ENCODE data around the gene KLHL41.
"Not testable (repeated sequence)": the region's sequence is repeated elsewhere in the genome, so short reads cannot be mapped to it uniquely, and the experiment has no call there.

KLHL41 gene

DNA sequence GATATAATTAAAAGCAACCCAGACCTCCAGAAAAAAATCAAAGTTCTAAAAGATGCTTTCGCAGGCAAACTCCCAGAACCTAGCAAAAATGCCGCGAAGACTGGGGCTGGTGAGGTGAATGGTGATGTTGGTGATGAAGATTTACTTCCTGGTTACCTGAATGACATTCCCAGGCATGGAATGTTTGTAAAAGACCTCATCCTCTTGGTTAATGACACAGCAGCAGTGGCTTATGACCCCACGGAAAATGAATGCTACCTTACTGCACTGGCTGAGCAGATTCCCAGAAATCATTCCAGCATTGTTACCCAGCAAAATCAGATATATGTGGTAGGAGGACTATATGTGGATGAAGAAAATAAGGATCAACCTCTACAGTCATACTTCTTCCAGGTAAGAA lies 994 bp downstream of the KLHL41 start:
- no peak for DNase-seq

DNA sequence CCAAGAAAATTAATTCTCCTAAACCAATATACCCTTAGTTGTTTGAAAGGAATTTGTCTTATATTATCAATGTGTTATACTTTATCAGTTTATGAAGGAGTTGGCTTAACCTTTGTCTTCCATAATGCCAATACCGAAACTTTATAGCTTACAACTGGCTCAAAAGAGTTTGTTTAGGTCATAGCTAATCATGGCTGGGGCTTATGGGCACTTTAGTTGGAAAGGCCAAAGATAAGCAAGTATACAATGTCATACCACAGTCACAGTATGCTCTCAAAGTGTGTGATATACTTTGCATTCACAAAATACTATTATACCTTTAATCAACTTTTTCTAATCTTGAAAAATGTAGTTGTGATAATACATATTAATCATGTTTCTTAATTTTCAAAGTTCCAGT lies 2.3 kb downstream of the KLHL41 start:
- no peak for DNase-seq

DNA sequence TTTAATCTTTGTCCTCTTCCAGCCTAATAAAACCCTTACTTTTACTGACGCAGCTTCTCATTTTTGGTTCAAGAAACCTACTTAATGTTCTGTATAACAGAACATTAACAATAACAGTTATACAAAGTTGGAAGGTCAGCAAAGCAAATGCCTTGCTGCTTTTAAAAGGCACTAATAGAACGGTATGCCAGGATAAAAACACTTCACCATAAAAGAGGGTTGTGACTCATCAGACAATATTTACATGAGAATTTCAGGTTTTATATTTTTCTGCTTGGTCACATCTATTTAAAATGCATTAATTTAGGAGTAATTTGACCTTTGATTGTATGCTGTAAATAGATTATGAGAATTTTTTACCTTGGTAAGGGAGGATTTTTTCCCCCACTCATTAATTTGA lies 3.0 kb downstream of the KLHL41 start:
- no peak for DNase-seq

DNA sequence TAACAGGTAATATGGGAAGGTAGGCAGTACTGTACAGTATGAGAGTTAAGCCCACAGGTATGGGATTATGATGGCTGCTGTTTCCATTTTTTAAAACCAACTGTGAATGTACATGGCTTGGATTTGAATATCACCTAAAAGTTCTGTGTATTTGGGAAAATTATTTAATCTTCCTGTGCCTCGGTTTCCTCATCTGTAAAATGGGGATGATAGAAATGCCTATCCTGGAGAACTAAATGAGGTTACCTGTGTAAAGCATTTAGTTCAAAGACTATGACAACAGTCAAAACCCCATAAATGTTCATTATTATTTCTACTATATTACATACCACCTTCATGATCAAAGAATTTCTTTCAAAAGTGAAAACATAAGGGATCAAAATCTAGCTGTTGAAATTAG lies 3.6 kb downstream of the KLHL41 start:
- no peak for DNase-seq

DNA sequence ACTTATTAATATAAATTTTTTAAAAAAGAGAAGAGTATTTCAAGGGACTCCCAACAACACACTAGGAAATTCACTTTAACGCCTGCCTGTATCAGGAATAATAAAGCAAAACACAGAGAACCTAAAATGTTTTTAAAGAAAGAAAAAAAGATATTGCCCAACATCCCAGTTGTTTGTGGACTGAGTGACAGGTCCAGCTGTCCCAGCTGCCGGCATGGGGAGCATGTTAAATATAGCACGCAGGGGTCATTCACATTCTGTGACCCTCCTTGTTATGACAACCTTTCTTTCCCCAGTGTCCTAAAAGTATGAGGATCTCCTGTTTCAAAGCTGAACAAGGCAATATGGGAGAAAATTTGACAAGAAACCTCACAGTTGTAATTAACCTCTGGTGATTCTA lies 4.4 kb downstream of the KLHL41 start:
- no peak for DNase-seq

DNA sequence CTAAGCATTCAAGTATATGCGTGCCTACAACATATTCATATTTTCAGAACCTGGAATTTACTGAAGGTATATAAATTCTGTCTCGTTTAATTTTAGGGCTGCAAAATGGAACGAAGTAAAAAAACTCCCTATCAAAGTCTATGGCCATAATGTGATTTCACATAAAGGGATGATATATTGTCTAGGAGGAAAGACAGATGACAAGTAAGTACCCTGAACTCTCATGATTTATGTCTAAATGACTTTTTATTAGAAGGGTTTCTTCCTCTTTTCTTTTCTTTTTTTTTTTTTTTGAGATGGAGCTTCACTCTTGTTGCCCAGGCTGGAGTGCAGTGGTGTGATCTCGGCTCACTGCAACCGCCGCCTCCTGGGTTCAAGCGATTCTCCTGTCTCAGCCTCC lies 5.3 kb downstream of the KLHL41 start:
- not testable (repeated sequence) for DNase-seq

DNA sequence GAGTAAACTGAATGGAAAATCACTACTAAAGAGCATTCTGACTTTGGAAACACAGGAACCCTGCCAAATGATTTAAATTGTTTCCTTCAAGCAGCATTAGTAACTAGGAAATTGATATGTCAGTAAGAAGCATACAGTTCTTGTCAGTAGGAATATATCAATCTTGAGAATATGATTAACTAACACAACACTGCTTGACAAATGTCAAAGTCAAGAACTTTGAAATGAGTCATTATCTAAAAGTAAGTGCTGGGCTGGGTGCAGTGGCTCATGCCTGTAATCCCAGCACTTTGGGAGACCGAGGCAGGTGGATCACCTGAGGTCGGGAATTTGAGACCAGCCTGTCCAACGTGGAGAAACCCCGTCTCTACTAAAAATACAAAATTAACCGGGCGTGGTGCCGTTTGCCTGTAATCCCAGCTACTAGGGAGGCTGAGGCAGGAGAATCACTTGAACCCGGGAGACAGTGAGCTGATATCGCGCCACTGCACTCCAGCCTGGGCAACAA lies 7.0 kb downstream of the KLHL41 start:
- not testable (repeated sequence) for DNase-seq

DNA sequence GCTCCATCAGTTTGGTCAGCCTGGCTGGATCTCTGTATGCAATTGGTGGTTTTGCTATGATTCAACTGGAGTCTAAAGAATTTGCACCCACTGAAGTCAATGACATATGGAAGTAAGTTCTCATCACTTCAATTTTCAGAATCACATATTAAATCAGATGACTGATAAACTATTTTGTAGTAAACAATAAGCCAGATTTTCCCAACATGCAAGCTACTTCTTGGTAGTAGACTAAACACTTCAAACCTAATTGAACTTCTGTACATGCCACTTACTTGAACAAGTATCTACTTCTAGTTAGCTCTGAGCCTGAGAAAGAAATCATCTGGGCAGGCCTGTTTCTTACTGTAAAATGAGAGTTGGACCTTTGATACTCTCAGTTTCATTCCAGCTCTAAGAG lies 11.4 kb downstream of the KLHL41 start:
- DNase-seq, result no peak

DNA sequence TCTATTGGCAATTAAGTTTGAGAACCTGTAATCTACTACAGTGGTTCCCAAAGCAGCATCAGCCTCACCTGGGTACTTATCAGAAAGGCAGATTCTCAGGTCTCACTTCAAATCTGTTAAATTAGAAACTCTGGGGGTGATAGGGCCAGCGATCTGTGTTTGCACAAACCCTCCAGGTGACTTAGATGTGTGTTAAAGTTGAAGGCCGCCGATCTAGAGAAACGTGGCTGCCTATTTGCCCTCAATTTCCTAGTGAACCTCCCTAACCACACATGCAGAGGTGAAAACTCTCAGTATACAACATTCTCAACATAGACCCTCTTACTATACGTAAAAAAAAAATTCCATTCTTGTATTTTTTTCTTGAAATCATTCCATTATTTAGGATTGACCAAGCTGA lies 14.2 kb downstream of the KLHL41 start:
- DNase-seq, result no peak

DNA sequence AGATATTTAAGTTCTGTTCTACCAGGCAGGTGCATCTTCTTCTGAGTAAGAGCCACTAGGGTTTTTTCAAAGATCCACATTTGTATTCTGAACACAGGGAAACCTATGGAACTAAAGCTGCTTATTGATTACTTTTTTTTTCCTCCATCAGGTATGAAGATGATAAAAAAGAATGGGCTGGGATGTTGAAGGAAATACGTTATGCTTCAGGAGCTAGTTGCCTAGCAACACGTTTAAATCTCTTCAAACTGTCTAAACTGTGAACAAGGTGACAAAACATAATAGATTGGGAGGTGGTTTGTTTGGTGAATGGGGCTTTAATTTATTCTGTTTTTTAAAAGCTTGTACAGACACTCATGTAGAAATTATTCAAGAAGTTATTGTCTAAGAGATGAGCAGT lies 15.9 kb downstream of the KLHL41 start:
- no peak for DNase-seq

DNA sequence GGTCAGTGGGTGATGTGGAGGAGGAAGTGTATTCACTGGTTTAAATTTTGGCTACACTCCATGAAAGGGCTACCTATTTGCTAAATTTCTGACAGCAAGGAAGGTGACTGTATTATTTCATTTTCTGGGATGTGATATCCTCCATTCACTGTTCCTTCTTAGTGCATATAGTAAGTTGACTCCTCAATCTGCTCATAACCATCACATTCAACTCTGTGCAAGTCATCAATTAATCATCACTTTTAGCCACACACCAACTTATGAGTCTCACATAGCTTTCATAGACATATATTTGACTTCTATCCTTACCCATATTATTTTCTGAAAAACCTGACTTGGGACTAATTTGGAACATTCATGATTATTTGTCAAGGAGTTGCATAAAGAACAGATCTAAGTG lies 16.9 kb downstream of the KLHL41 start:
- no peak for DNase-seq

DNA sequence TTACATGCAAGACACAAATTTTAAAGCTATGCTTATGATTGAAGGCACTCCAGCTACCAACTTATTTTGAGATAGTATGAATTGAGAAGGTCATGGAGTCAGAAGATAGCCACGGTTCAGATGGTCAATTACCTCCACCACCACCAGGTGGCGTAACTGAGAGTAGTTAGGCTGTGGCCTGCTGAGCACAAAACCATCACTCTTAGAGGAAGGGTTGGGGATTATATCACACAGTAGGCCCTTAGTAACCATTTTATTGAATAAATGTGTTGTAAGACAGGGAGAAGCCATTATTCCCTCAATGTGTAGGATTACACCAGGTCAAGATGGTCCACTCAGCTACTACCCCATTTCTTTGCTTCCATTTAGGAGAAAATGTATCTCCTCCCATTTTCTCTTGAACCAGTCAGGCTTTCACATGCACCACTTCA lies 18.8 kb downstream of the KLHL41 start:
- no peak for DNase-seq

DNA sequence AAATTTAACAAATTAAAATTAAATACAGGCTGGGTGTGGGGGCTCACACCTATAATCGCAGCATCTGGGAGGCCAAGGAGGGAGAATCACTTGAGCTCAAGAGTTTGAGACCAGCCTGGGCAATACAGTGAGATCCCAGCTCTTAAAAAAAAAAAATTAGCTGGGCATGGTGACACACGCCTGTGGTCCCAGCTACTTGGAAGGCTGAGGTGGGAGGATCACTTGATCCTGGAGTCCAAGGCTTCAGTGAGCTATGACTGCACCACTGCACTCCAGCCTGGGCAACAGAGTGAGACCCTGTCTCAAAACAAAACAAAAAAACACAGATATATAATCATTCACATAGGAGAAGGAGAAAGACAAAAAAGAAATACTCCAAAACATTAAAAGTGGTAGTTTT lies 30.0 kb downstream of the KLHL41 start:
- not testable (repeated sequence) for DNase-seq

DNA sequence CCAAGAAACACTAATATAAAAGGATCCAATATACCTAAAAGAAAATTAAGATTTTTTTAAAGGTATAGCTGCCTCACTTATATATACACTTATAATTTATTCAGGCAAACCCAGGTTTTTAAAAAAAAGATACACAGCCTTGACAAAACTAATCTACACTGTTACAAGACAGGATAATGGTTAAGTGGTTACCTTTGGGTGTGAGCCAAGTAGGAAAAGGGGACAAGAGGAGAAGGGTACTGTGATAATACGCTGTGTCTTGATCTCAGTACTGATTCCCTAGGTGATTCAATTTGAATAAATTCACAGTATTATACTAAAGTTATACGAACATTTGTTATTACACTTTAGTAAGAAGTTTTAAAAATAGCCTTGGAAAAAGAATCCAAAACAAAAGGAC lies 30.6 kb downstream of the KLHL41 start:
- DNase-seq, result no peak

DNA sequence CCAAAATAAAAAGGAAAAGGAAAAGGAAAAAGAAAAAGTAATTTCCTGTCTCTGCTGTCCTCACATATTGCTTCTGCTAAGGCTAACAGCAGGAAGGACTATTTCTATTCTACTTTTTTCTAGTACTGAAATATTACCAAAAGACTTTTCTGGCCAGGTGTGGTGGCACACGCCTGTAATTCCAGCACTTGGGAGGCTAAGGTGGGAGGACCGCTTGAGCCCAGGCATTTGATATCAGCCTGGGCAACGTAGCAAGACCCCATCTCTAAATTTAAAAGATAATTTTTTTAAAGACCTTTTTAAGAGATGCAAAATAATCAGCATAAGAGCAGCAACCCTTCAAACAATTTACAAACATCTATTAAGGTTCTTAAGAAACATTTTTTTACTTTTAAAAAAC lies 32.9 kb downstream of the KLHL41 start:
- DNase-seq, result no peak

DNA sequence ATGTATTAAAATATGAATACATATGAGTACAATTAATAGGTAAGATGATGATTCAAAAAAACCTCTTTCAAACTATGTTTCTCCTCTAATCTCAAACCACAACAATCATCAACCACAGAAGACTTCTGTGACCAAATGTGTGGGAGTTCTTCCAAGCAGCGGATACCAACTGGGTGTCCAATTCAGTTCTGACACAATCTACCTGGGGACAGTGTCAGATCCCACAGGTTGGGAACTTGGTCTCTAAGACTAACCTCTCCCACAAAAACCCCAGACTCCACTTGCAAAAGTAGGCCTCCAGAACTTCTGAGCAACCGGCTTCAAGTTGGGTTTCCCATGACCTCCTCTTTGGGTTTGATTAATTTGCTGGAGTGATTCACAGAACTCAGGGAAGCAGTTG lies 37.3 kb downstream of the KLHL41 start:
- DNase-seq, result no peak

DNA sequence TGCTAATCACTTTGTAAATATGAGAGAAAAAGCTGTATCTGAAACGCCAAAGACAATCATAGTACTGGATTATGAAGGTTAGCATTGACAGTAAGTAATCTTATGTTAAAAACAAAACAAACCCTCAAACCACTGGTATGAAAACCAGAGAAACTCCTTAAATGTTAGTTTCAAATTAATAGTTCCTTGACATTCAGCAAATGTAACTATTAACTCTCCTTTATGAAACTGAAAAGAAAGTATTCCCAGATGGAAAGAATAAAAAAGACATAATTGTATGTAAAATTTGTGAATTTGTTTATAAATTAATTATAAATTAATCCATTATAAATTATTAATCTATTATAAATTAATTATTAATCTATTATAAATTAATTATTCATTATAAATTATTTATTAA lies 51.9 kb downstream of the KLHL41 start:
- no peak for DNase-seq

DNA sequence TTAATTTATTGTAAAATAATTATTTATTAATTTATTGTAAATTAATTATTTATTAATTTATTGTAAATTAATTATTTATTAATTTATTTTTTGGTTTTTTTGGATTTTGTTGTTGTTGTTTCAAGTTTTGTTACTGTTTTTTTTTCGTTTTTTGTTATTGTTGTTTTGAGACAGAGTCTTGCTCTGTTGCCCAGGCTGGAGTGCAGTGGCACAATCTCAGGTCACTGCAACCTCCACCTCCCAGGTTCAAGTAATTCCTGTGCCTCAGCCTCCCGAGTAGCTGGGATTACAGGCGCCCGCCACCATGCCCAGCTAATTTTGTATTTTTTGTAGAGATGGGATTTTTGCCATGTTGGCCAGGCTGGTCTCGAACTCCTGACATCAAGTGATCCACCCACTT lies 52.6 kb downstream of the KLHL41 start:
- DNase-seq, result not testable (repeated sequence)

DNA sequence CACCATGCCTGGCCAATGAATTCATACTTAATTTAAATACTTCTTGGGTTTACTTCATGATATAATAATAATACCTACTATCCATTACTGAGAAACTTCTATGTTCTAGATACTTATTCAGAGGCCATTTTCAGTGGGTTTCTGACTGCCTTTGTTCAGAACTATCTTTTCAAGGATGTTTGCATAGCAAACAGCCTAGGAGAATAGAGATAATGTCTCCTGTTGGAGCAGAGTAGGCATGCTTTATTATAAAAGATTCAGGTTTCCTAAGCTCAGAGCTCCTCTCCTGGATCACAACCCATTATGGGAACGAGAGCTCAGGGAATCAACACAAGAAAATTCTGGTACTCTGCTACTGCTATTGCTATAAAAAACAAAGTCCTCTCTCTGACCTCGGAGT lies 53.0 kb downstream of the KLHL41 start:
- no peak for DNase-seq

DNA sequence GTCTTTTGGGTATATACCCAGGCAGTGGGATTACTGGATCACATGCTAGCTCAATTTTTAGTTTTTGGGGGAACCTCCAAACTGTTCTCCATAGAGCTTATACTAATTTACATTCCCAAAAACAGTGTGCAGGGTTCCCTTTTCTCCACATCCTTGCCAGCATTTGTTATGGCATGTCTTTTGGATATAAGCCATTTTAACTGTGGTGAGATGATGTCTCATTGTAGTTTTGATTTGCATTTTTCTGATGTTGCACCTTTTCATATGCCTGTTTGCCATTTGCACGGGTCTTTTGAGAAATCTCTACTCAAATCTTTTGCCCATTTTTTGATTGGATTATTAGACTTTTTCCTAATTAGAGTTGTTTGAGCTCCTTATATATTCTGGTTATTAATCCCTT lies 56.2 kb downstream of the KLHL41 start:
- no peak for DNase-seq

DNA sequence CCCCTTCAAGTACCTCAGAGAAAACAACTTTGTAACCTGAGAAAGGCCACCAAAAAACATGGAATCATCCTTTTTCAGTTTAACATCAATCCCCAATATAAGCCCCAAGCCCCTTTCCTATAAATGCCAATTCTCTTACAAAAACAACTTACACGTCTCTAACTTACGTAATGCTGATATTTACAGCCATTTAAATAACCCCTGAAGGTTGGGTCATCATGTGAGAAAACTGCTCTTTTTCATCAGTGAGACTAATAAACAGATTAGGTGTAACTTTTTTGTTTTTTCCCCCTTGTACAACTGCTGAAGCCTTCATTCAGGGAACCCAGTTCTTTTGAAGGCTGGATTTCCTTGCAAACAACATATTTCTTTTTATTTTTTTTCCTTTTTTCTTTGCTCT lies 60.4 kb downstream of the KLHL41 start:
- no peak for DNase-seq

DNA sequence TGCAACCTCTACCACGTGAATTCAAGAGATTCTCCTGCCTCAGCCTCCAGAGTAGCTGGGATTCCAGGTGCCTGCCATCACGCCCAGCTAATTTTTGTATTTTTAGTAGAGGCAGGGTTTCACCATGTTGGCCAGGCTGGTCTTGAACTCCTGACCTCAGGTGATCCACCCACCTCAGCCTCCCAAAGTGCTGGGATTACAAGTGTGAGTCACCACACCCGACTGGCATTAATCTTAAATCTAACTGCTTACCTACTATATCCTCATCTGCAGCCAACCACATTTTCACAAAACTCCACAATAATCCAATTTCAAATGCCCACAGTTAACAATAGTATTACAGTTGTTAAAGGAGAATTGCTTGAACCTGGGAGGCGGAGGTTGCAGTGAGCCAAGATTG lies 61.2 kb downstream of the KLHL41 start:
- not testable (repeated sequence) for DNase-seq

DNA sequence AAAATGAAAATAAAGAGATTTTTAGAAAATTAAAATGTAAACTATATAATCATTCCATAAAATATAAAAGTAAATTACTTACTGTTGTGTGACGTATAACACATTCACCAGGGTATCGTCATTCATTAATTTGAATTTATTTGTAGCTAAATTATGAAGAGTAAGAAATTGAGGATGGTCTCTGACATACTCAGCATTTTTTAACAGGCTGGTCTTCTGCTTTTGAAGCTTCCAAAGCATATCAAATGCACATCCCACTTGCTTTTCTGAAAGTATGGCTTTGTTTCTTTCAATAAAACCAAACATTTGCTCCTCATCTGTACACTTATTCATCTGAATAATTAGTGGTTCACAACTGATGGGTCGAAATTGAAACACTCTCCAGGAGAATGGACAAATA lies 62.1 kb downstream of the KLHL41 start:
- no peak for DNase-seq

DNA sequence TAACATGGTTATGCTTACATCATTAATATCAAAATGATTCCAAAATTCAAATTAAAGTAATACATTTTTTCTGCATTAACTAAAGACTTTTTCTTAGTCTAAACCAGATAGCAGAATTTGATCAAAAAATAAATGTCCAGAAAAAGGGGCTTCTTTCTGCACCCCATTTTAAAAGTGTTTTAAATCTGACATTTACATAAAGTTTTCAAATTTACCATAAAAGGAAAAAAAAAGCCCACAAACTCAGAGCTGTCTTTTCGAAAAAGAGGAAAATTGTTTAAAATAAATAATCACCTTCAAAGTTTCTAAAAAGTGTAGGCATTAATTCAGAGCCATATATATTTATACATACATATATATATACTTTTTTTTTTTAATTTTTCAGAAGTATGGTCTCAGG lies 62.7 kb downstream of the KLHL41 start:
- no peak for DNase-seq

DNA sequence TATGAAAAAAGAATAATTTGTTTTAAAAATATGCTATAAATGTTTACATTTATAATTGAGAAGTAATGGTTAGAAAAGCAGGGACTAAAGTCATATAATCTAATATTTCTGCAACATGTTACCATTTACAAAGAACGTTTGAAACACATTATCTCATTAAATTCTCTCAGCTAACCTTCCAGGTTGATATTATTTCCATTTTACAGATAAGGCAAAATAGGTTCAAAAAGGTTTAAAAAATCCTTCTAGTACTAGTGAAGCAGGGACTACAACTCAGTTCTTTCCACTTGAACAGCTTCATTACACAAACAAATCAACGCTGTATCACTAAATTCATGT lies 63.3 kb downstream of the KLHL41 start:
- DNase-seq, result no peak

All from cortex of kidney (tissue), 1 donor.